Germinal center (tissue), 1 donor: Measurements from ENCODE around the gene PPP6R3.
"Not testable (repeated sequence)": the region's sequence is repeated elsewhere in the genome, so short reads cannot be mapped to it uniquely, and the experiment has no call there.

ENCODE experiments used
- DNase-seq: peaks from one replicate; pipeline ENCODE4 v3.0.0; 2012; ENCODE audit warnings: mixed read lengths, low spot score

PPP6R3 gene

GRCh38 chr11:68434159-68434558, 26.4 kb upstream of the PPP6R3 start:
- not testable (repeated sequence) for DNase-seq

GRCh38 chr11:68436162-68436888, 24.2 kb upstream of the PPP6R3 start:
- no peak for DNase-seq

- DNase-seq: no peak
These were observed 23.3 kb upstream of the PPP6R3 start for GRCh38 chr11:68436985-68437926.

- no peak for DNase-seq
These were observed 22.5 kb upstream of the PPP6R3 start for GRCh38 chr11:68437927-68438657.

GRCh38 chr11:68438658-68439259, 21.8 kb upstream of the PPP6R3 start:
- DNase-seq: no peak

GRCh38 chr11:68439355-68440065, 21.0 kb upstream of the PPP6R3 start:
- no peak for DNase-seq

- no peak for DNase-seq
These were observed 20.3 kb upstream of the PPP6R3 start for GRCh38 chr11:68440224-68440623.

GRCh38 chr11:68441466-68442230, 18.9 kb upstream of the PPP6R3 start:
- peak; percentile 34 for DNase-seq

GRCh38 chr11:68442433-68442832, 18.1 kb upstream of the PPP6R3 start:
- no peak for DNase-seq

- DNase-seq: no peak
These were observed 16.0 kb upstream of the PPP6R3 start for GRCh38 chr11:68444566-68444965.

GRCh38 chr11:68445531-68446035, 15.0 kb upstream of the PPP6R3 start:
- no peak for DNase-seq

- no peak for DNase-seq
These were observed 14.4 kb upstream of the PPP6R3 start for GRCh38 chr11:68446046-68446725.

GRCh38 chr11:68447015-68447801, 13.3 kb upstream of the PPP6R3 start:
- DNase-seq: peak; percentile 84

GRCh38 chr11:68447914-68448313, 12.6 kb upstream of the PPP6R3 start:
- DNase-seq: not testable (repeated sequence)

- no peak for DNase-seq
These were observed 11.9 kb upstream of the PPP6R3 start for GRCh38 chr11:68448604-68449011.

- DNase-seq: no peak
These were observed 10.6 kb upstream of the PPP6R3 start for GRCh38 chr11:68449951-68450350.

- DNase-seq: no peak
These were observed 9.8 kb upstream of the PPP6R3 start for GRCh38 chr11:68450711-68451110.

GRCh38 chr11:68454767-68455166, 5.8 kb upstream of the PPP6R3 start:
- DNase-seq: no peak

- DNase-seq: no peak
These were observed 5.1 kb upstream of the PPP6R3 start for GRCh38 chr11:68455485-68455884.
